ENCODE measurements around the gene NARF. TPM values are rescaled to one million over a fixed set of nuclear protein-coding genes. Genes with fewer than 3 reads are reported as not detected.

The NARF gene
- total RNA-seq, 2 donors from 2014 or later: 159 TPM

DNA sequence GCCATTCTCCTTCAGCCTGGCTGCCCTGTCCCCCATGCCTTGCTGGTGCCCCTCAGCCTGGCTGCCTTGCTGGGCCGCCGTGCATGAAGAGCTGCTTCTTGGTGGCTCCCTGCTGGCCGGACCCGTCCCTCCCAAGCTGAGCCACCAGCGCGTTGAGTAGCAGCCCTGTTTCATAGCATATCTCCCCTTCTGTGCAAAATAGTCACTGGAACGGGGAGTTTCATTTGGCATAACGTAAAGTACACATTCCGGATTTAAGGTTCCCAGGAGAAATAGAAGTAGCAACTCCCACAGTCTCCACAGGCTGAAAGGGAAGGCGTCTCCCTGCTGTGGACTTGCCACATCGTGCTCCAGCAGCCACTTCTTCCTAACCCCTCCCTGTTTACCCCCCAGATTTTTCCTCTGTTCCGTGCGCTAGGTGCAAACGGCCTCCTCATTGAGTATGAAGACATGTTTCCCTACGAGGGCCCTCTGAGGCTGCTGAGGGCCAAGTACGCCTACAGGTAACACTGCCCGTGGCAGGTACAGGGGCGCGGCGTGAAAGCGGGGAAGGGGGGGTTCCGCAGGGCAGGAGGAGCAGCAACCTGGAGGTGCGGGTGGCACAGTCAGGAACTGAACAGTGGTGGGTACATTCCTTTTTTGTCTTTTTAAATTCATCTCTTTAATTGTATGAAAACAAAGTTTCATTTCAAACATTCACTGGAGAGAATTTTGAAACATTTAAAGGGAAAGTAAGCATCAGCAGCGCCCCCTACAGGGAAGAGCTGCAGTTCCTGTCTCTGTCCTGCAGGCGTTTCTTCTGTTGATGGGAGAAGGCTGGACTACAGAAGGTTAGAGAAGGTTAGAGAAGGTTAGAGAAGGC is 34.3 kb upstream of the NARF start:
- peak overlapping the region in 1 of 2 donors; percentile 10 for H3K27ac Mint-ChIP-seq
- H3K9me3 Mint-ChIP-seq: no peaks in the 10 kb centered on the region
- peak; percentile 36 to 70 for ATAC-seq
- peaks cover 12 to 15% of the 10 kb centered on the region in 2 donors for H3K36me3 Mint-ChIP-seq
- DNase-seq (ENCODE audit: low spot score in 2 of 2): peak in 1 of 2 donors; percentile 71

DNA sequence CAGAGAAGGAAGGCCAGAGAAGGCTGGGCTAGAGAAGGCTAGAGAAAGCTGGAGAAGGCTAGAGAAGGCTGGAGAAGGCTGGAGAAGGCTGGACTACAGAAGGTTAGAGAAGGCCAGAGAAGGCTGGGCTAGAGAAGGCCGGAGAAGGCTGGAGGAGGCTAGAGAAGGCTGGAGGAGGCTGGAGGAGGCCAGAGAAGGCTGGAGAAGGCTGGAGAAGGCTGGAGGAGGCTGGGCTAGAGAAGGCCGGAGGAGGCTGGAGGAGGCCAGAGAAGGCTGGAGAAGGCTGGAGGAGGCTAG is 33.7 kb upstream of the NARF start:
- ATAC-seq (no peak), DNase-seq (ENCODE audit: low spot score in 2 of 2) (no peak)
- H3K27ac Mint-ChIP-seq: peak overlapping the region in 1 of 2 donors; percentile 10

DNA sequence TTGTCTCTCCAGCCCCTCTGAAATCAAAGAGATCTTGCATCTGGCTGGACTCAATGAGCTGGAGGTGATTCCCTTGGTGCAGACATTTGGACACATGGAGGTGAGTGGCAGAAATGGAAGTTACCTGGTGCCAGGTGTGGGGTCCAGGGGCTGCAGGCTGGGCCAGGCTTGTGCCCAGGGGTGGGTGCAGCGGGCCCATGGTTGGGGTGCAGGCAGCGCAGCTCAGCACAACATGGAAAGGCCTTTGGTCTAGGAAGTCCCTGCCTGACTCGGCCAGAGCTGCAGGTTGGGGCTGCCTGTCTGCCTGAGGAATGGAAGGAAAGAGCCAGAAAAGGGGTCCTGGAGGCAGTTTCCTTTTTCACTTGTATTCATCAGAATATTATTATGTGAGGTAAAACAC is 30.0 kb upstream of the NARF start:
- no peaks in the 10 kb centered on the region for H3K9me3 Mint-ChIP-seq
- H3K36me3 Mint-ChIP-seq: peaks cover 0 to 4% of the 10 kb centered on the region in 2 donors
- DNase-seq (ENCODE audit: low spot score in 2 of 2): no peak
- ATAC-seq: no peak
- no peak overlapping the region for H3K27ac Mint-ChIP-seq

More for the DNA sequence above, 33.7 kb upstream of the NARF start:
- Mint-ChIP-seq H3K36me3 (peaks cover 11 to 16% of the 10 kb centered on the region in 2 donors), H3K9me3 (no peaks in the 10 kb centered on the region)

DNA sequence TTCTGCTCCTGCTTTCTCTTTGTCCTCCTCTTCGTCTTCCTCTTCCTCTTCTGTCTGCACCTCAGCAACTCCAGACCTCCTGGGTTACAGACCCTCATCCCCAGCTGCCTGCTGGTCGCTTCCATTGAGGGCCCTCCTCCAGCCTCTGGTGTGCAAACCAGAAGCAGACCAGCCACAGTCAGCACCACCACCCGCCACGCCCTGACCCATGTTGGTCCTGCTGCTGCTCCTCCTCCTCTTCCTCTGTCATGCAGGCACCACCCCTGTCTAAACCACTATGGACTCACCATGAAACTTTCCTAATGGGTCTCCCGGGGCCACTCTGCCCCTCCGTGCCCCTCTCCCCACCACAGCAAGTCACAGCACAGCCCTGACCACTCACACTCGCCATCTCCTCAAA is 28.7 kb upstream of the NARF start:
- peak overlapping the region; percentile 2 to 85 for H3K27ac Mint-ChIP-seq
- ATAC-seq (no peak), DNase-seq (ENCODE audit: low spot score in 2 of 2) (no peak)
- H3K36me3 Mint-ChIP-seq: peaks cover 0 to 4% of the 10 kb centered on the region in 2 donors
- H3K9me3 Mint-ChIP-seq: no peaks in the 10 kb centered on the region

DNA sequence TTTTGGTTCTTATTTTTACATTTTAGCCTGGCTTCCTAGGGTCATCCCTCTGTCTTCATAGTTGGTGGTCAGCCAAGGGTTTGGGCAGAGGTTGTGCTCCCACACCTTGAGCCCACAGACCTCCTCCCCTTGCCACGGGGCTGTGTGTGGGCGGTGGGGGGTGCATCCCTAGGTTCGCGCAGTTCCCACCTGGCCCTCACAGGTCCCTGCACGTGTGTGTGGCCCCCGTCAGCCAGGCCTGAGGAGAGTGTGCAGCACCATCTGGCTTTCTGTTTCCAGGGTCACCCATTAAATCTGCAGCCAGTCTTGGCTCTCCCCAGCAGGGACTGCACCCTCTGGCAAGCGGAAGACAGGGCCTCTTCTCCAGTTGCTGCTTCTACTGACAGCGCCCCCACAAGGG is 26.5 kb upstream of the NARF start:
- H3K9me3 Mint-ChIP-seq: no peaks in the 10 kb centered on the region
- ATAC-seq (no peak), DNase-seq (ENCODE audit: low spot score in 2 of 2) (no peak)
- no peak overlapping the region for H3K27ac Mint-ChIP-seq
- H3K36me3 Mint-ChIP-seq: peaks cover 0 to 4% of the 10 kb centered on the region in 2 donors

DNA sequence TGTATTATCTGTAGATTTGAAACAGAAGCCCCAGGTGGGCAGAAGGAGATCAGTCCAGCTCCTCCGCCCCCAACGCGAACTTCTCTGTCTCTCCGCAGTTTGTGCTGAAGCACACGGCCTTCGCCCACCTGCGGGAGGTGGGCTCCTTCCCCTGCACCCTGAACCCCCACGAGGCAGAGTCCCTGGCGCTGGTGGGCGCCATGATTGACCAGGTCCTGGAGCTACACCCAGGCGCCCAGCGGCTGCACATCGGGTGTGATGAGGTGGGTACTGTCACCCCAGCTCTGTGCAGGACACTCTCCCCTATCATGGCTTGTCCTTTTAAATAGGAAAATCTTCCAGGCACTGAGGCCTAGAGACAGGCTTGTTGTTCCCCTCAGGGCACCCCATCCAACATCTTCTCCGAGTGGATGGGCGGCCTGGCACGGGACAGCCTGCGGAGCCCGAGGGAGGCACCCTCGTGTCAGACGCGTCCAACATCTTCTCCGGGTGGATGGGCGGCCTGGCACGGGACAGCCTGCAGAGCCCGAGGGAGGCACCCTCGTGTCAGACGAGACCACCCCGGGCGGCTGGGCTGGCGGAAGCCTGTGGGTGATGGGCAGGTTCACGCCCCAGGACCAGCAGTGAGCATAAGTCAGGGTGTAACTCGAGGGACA is 24.9 kb upstream of the NARF start:
- H3K27ac Mint-ChIP-seq: no peak overlapping the region

DNA sequence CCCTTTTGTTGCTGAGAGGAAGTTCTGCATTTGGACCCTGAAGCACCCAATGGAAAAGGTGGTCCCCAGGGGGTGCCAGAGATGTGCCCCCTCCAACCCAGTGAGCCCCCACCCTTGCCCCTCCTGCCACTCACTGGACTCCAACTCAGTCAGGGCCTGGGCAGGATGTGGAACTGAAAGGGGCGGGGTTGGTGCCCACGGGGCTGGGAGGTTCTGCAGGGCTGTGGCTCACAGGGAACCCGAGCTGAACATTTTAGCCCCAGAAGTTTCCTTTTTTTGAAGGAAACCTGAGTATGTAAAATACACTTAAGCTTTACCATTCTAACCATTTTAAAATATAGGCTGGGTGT is 24.4 kb upstream of the NARF start:
- no peak overlapping the region for H3K27ac Mint-ChIP-seq
- H3K9me3 Mint-ChIP-seq: no peaks in the 10 kb centered on the region
- DNase-seq (ENCODE audit: low spot score in 2 of 2): no peak
- peak in 1 of 2 donors; percentile 35 for ATAC-seq
- H3K36me3 Mint-ChIP-seq: peaks cover 0 to 4% of the 10 kb centered on the region in 2 donors

More for the DNA sequence above, 24.9 kb upstream of the NARF start:
- Mint-ChIP-seq H3K36me3 (peaks cover 0 to 4% of the 10 kb centered on the region in 2 donors), H3K9me3 (no peaks in the 10 kb centered on the region)
- no peak for DNase-seq (ENCODE audit: low spot score in 2 of 2)
- no peak for ATAC-seq

DNA sequence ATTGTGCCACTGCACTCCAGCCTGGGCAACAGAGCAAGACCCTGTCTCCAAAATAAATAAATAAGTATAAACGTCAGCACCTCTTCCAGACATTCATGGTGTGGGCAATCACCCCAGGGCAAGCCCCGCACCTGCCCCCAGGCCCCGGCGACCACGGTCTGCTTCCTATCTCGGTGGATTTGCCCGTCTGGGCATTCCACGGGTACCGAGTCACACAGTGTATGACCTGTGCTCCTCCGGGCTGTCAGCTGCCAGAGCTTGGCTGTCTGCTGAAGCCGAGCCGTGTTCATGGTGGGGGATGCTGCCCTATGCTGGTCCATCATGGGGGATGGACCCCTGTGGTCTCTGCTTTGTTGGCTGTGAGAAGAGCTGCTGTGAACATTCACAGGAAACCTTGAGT is 23.4 kb upstream of the NARF start:
- no peaks in the 10 kb centered on the region for H3K36me3 Mint-ChIP-seq
- no peak for DNase-seq (ENCODE audit: low spot score in 2 of 2)
- H3K27ac Mint-ChIP-seq: no peak overlapping the region
- no peak for ATAC-seq
- no peaks in the 10 kb centered on the region for H3K9me3 Mint-ChIP-seq

DNA sequence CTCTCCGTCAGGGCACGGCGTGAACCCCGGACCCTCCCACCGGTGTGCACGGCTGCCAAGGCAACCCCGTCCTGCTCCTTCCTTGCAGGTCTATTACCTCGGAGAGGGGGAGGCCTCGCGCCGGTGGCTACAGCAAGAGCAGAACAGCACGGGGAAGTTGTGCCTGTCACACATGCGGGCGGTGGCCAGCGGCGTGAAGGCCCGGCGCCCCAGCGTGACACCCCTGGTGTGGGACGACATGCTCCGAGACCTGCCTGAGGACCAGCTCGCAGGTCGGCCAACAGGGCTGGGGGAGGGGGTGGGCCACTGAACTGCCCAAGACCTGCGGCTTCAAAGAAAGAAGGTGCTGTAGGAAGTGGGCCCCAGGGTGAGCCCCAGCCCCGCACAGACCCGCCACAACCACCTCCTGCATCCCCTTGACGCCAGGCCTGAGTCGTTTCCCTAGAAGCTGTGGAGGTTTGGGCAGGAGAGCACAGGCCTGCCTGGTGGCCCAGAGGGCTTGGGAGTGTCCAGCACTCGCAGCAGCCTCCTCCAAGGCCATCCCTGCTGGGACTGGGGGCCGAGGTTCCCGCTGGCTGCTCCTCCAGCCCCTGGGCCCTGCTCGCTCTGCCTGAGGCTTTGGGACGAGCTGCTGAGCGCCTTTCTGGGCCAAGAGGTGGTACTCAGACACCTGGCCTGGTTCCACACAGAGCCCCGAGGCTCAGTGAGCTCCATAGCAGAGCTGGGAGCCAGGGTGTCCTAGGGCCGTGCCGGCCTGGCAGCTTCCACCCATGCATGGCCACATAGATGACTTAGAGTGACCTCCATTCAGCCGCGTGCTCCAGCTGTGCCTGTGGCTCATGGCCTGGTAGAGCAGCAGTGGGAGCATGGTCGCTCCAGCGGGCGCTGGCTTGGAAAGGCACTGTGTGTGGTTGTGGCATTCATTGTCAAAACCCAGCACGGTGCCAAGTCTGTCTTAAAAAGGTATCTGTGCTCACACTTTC is 22.6 kb upstream of the NARF start:
- no peaks in the 10 kb centered on the region for H3K9me3 Mint-ChIP-seq
- no peak for DNase-seq (ENCODE audit: low spot score in 2 of 2)
- ATAC-seq: no peak

DNA sequence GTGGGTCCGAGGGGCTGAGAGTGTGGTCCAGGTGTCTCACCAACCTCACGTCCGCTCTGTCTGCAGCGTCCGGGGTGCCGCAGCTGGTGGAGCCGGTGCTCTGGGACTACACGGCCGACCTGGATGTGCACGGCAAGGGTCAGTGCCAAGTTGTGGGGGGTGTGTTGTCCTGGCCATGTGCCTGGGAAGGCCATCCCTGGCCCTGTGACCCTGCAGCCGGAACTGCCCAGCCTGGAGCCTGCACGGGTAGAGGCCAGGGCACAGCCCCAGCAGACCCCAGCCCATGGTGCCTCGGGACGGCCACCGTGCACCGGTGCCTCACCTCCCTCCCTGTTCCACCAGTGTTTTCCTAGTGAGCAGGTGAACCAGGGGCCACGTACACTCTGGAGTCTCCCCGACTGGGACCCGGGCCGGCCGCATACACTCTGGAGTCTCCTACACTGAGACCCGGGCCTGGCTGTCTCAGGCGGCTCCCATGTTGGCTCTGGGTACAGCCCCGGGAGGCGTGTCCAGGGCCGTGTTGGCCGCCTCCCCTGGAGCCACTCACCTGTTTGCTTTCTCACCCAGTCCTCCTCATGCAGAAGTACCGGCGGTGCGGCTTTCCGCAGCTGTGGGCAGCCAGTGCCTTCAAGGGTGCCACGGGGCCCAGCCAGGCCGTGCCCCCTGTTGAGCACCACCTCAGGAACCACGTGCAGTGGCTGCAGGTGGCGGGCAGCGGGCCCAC is 21.8 kb upstream of the NARF start:
- ATAC-seq: no peak
- Mint-ChIP-seq H3K9me3 (no peaks in the 10 kb centered on the region), H3K27ac (peak overlapping the region; percentile 14 to 51), H3K36me3 (no peaks in the 10 kb centered on the region)
- no peak for DNase-seq (ENCODE audit: low spot score in 2 of 2)

More for the DNA sequence above, 22.6 kb upstream of the NARF start:
- Mint-ChIP-seq H3K36me3 (no peaks in the 10 kb centered on the region), H3K27ac (peak overlapping the region in 1 of 2 donors; percentile 14)

DNA sequence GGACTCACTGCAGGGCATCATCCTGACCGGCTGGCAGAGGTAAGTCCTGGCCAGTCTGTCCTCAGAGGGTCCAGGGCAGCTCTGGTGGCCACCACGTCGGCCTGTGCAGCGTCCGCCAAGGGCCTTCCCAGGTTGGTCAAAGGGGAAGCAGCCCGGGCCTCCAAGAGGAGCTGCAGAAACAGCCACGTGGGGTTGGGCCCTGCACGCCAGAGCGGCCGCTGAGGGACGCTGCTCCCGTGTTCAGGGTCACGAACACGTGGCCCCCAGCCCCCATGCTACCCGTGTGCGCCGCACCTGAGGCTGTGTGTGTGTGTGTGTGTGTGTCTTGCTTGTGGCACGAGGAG is 21.2 kb upstream of the NARF start:
- Mint-ChIP-seq H3K36me3 (no peaks in the 10 kb centered on the region), H3K9me3 (no peaks in the 10 kb centered on the region), H3K27ac (peak overlapping the region in 1 of 2 donors; percentile 51)
- ATAC-seq: no peak
- DNase-seq (ENCODE audit: low spot score in 2 of 2): no peak

DNA sequence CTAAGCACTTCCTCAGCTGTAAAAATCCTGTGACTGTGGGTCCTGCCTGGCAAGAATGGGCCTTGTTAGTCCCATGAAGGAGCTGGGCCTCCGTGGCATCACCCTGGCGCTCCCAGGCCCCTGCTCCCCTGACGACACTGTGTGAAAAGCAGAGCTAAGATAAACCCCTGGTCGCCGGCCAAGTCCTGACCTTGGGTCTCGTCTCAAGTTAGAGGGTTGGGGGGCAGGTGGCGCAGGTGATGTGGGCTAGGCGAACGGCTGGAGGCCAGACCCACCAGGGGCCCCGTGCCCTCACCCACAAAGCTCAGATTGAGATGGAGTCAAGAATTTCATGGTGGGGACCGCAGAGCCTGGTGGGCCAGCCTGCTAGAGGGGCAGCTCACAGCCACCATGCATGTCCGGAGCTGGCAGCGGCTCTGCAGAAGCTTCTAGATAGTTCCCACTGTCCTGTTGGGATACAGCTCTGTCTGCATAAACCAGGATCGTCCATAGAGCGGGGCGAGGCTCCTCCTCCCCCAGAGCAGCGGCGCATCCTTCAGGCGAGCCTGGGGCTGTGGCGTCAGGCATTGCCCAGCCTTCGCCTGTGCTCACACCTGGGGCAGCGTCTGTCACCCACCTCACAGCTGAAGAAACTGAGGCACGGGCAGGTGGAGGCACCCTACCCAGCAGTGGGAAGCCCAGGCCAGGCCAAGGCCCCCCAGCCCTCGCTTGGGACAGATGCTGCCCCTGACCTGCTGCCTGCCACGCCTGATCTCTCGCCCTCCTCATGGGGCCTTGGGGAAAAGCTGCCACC is 19.9 kb upstream of the NARF start:
- DNase-seq (ENCODE audit: low spot score in 2 of 2): peak in 1 of 2 donors; percentile 6
- H3K9me3 Mint-ChIP-seq: no peaks in the 10 kb centered on the region
- H3K27ac Mint-ChIP-seq: peak overlapping the region in 1 of 2 donors; percentile 64
- no peak for ATAC-seq
- H3K36me3 Mint-ChIP-seq: no peaks in the 10 kb centered on the region

DNA sequence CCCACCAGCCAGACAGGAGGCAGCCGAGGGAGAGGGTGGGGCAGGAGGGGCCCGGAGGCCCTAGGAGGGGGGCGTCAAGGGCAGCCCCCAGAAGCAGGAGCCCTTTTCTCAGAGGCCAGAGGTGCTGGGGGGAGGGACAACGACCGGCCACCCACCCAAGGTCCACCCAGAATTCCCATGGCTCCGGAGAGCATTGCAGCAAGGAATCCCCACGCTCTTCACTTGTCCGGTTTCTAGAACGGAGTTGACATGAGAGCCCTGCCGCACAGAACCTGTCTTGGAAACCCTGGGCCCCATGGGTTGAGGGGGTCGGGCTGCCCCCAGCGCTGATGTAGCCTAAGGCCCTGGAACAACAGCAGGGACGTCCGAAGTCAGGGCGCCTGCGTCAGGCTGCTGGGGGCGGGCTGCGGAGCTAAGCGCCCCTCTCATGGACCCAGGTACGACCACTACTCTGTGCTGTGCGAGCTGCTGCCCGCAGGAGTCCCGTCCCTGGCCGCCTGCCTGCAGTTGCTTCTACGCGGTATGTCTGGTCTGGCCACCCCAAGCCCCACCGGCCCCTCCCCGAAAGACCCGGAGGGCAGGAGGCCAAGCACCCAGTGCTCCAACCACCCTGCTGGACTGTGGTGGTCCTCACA is 19.2 kb upstream of the NARF start:
- DNase-seq (ENCODE audit: low spot score in 2 of 2): no peak
- Mint-ChIP-seq H3K9me3 (no peaks in the 10 kb centered on the region), H3K27ac (peak overlapping the region in 1 of 2 donors; percentile 64), H3K36me3 (no peaks in the 10 kb centered on the region)
- no peak for ATAC-seq

DNA sequence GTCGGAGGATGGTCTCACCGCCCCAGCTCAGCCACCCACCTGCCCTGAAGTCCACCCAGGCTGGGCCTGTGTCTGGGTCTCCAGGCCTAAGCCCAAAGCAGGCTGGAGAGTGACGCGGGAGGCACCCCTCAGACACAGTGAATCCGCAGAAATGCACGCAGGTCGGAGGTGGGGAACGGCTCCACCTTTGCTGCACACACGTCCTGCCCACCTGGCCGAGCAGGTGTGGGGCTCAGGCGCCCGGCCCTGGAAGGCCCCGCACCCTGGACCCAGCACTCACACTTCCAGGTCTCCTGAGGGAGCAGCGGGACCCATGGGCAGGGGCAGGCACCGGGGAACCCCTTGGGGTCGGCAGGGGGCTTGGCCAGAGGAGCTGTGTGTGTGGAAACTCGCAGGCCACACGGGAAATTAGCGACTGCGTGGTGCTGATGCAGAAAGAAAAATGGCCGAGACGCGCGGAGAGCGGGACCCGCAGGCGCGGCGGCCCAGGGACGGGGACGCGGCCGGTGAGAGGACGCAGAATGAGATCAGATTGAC is 18.6 kb upstream of the NARF start:
- Mint-ChIP-seq H3K27ac (peak overlapping the region in 1 of 2 donors; percentile 64), H3K9me3 (no peaks in the 10 kb centered on the region), H3K36me3 (no peaks in the 10 kb centered on the region)
- no peak for DNase-seq (ENCODE audit: low spot score in 2 of 2)
- no peak for ATAC-seq

DNA sequence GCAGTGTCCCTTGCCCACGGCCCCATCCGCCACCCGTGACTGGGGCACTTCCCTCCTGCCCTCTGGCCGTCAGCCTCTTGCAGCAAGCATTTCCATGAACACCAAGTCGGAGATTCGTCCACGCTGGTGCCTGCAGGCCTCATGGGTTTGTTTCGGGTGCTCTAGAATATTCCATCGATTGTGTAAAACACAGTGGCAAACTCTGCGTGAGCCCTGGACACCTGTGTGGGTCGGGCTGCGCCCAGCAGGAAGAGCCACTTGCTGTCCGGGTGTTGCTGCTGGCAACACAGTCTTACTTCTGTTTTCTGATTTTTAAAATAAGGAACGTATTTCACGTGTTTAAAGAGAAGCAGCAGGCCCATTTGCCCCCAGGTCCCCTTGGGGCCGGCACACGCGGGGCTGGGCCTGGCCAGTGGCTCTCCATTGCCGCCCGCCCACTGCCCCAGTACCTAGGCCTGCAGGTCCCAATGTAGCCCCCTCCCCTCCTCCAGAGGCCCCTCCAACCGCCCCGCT is 18.0 kb upstream of the NARF start:
- no peaks in the 10 kb centered on the region for H3K36me3 Mint-ChIP-seq
- DNase-seq (ENCODE audit: low spot score in 2 of 2) (no peak), ATAC-seq (no peak)
- no peak overlapping the region for H3K27ac Mint-ChIP-seq
- no peaks in the 10 kb centered on the region for H3K9me3 Mint-ChIP-seq
